Measurements from ENCODE around the gene TTC21B. TPM values are rescaled to one million over a fixed set of nuclear protein-coding genes. Genes with fewer than 3 reads are reported as not detected.

The TTC21B gene
- total RNA-seq, 4 donors from 2014 or later = 26.2 to 38.1 (median 30.7) TPM

DNA sequence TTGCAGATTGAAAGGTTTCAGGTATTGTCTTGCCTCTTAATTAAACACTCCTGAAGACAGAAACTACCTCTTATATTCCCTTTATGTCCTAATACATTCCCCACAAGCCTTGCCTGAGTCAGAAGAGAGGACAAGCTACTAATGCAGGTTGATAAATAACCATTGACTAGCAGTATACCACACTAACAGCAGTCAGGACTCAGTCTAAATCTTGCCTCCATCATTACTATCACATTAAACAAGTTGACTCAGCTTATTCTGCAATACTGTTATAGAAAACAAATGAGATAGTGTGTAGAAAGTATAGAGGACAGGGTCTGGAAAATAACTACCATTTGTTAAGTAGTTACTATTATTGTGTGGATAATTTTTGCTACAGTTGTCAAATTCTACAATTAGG, 63.8 kb downstream of the TTC21B start:
- no peak for TF ChIP-seq CTCF (IDR thresholded peaks at IDR 0.05; ENCODE audit: low read depth)

GRCh38 chr2:165889158-165889557, 64.4 kb downstream of the TTC21B start:
- TF ChIP-seq CTCF (IDR thresholded peaks at IDR 0.05; ENCODE audit: low read depth) = no peak

GRCh38 chr2:165888171-165888570, 65.4 kb downstream of the TTC21B start:
- no peak for TF ChIP-seq CTCF (IDR thresholded peaks at IDR 0.05; ENCODE audit: low read depth)

DNA sequence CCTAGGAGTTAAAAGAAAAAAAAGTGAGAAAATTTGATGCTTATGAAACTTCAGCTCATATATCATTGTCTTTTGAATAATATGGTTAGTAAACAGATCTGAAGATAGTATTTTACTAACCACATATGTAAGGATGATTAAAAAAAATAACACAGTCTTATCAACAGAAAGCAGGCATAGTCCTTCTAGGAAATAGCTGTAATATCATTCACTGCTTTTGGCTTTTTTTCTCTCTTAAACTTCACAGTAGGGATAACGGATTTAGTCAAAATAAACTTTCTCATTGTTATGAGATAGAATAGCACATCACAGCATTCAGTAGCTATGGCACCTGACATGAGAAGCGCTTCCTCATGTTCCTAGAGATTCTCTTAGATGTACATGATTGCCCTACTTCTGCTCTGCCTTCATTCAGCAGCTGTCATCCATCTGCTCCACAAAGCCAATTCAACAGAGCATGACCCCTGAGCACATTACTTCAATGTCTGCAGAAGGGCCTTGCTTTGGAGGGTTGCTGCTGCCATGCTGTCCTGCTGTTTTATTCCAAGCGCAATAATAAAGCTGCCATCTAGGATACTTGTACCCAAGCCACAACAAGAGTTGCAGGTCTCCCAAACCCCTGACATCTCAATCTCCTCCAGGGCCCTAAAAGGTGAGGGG, 67.0 kb downstream of the TTC21B start:
- no peak for TF ChIP-seq CTCF (IDR thresholded peaks at IDR 0.05; ENCODE audit: low read depth)

- no peak for TF ChIP-seq CTCF (IDR thresholded peaks at IDR 0.05; ENCODE audit: low read depth)
Observed at GRCh38 chr2:165877565-165878550, 75.7 kb downstream of the TTC21B start.

DNA sequence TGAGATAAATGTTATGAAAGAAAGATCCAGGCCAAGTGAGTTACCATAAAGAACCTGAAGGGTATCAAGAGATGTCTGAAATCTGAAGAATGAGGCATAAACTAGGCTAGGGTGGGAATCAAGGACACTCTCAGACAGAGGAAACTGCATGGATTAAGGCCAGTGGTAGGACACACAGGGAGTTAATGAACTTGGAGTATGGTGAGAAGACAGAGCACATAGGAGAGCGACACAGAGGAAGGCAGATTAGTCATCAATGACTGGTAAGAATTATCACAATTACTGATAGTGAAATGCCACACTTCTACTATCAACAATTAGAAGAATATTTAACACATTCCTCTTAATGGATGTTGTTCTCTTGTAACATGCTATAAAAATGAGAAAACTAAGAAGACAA, 76.9 kb downstream of the TTC21B start:
- TF ChIP-seq CTCF (IDR thresholded peaks at IDR 0.05; ENCODE audit: low read depth) = no peak

DNA sequence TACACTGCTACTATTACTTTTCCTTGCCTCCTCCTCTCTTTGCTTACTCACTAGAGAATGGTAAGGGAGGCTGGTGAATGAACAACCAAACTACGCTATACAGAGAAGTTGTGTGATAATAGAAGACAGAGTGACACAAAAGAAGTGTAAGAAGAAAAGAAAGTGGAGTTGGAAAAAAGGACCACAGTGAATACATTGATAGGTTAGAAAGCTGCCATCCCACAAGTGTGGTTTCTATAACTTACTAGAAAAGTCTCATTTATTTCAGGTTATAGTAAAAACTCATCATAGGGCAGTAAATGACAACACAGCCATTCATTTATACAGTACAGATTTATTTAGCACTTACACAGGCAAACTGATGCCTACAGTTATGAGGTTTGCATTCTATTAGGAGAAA, 77.3 kb downstream of the TTC21B start:
- TF ChIP-seq CTCF (IDR thresholded peaks at IDR 0.05; ENCODE audit: low read depth) = no peak
